ENCODE results near the gene PTBP1.

PTBP1 gene

GRCh38 chr19:805600-806550 is 8.6 kb downstream of the PTBP1 start:
- no peak overlapping the region for H3K9ac ChIP-seq (ENCODE audit: low read depth, low read length)
- H3K36me3 ChIP-seq (ENCODE audit: insufficient read depth, low read length), result peaks cover 57% of the 10 kb centered on the region

GRCh38 chr19:806815-807421 is 9.7 kb downstream of the PTBP1 start:
- Histone ChIP-seq H3K9me3 (ENCODE audit: control insufficient read depth, insufficient read depth, low read length) (no peaks in the 10 kb centered on the region), H3K4me1 (ENCODE audit: insufficient read depth, low read length) (no peaks in the 10 kb centered on the region; the same call in 1 of the 2 replicates), H3K9ac (ENCODE audit: low read depth, low read length) (no peak overlapping the region), H3K36me3 (ENCODE audit: insufficient read depth, low read length) (peaks cover 59% of the 10 kb centered on the region)

More at GRCh38 chr19:805600-806550, 8.6 kb downstream of the PTBP1 start:
- no peaks in the 10 kb centered on the region; the same call in 1 of the 2 replicates for H3K4me1 ChIP-seq (ENCODE audit: insufficient read depth, low read length)
- H3K9me3 ChIP-seq (ENCODE audit: control insufficient read depth, insufficient read depth, low read length), result no peaks in the 10 kb centered on the region

GRCh38 chr19:807627-808422 is 10.6 kb downstream of the PTBP1 start:
- H3K9ac ChIP-seq (ENCODE audit: low read depth, low read length), result no peak overlapping the region
- H3K9me3 ChIP-seq (ENCODE audit: control insufficient read depth, insufficient read depth, low read length), result no peaks in the 10 kb centered on the region
- H3K4me1 ChIP-seq (ENCODE audit: insufficient read depth, low read length), result no peaks in the 10 kb centered on the region
- H3K36me3 ChIP-seq (ENCODE audit: insufficient read depth, low read length), result peaks cover 59% of the 10 kb centered on the region

- no peaks in the 10 kb centered on the region for H3K4me1 ChIP-seq (ENCODE audit: insufficient read depth, low read length)
These were observed 11.1 kb downstream of the PTBP1 start for GRCh38 chr19:808423-808775.

GRCh38 chr19:810077-810855 is 13.0 kb downstream of the PTBP1 start:
- Histone ChIP-seq H3K9me3 (ENCODE audit: control insufficient read depth, insufficient read depth, low read length) (no peaks in the 10 kb centered on the region), H3K36me3 (ENCODE audit: insufficient read depth, low read length) (peaks cover 42% of the 10 kb centered on the region), H3K4me1 (ENCODE audit: insufficient read depth, low read length) (no peaks in the 10 kb centered on the region), H3K9ac (ENCODE audit: low read depth, low read length) (no peak overlapping the region)

More at GRCh38 chr19:808423-808775, 11.1 kb downstream of the PTBP1 start:
- Histone ChIP-seq H3K9me3 (ENCODE audit: control insufficient read depth, insufficient read depth, low read length) (no peaks in the 10 kb centered on the region), H3K9ac (ENCODE audit: low read depth, low read length) (no peak overlapping the region), H3K36me3 (ENCODE audit: insufficient read depth, low read length) (peaks cover 57% of the 10 kb centered on the region)

- no peak overlapping the region for H3K9ac ChIP-seq (ENCODE audit: low read depth, low read length)
- peaks cover 37% of the 10 kb centered on the region for H3K36me3 ChIP-seq (ENCODE audit: insufficient read depth, low read length)
- no peaks in the 10 kb centered on the region; the same call in 1 of the 2 replicates for H3K9me3 ChIP-seq (ENCODE audit: control insufficient read depth, insufficient read depth, low read length)
- no peaks in the 10 kb centered on the region for H3K4me1 ChIP-seq (ENCODE audit: insufficient read depth, low read length)
These were observed 13.7 kb downstream of the PTBP1 start for GRCh38 chr19:810883-811489.

GRCh38 chr19:811506-812048 is 14.3 kb downstream of the PTBP1 start:
- Histone ChIP-seq H3K9ac (ENCODE audit: low read depth, low read length) (no peak overlapping the region), H3K9me3 (ENCODE audit: control insufficient read depth, insufficient read depth, low read length) (no peaks in the 10 kb centered on the region; the same call in 1 of the 2 replicates), H3K36me3 (ENCODE audit: insufficient read depth, low read length) (peaks cover 31% of the 10 kb centered on the region), H3K4me1 (ENCODE audit: insufficient read depth, low read length) (no peaks in the 10 kb centered on the region)

GRCh38 chr19:812049-812746 is 14.9 kb downstream of the PTBP1 start:
- no peaks in the 10 kb centered on the region for H3K4me1 ChIP-seq (ENCODE audit: insufficient read depth, low read length)
- H3K9me3 ChIP-seq (ENCODE audit: control insufficient read depth, insufficient read depth, low read length), result no peaks in the 10 kb centered on the region; the same call in 1 of the 2 replicates
- peaks cover 25% of the 10 kb centered on the region for H3K36me3 ChIP-seq (ENCODE audit: insufficient read depth, low read length)
- no peak overlapping the region for H3K9ac ChIP-seq (ENCODE audit: low read depth, low read length)

GRCh38 chr19:812747-813218 is 15.5 kb downstream of the PTBP1 start:
- Histone ChIP-seq H3K9ac (ENCODE audit: low read depth, low read length) (no peak overlapping the region), H3K9me3 (ENCODE audit: control insufficient read depth, insufficient read depth, low read length) (no peaks in the 10 kb centered on the region; the same call in 1 of the 2 replicates), H3K4me1 (ENCODE audit: insufficient read depth, low read length) (no peaks in the 10 kb centered on the region), H3K36me3 (ENCODE audit: insufficient read depth, low read length) (peaks cover 19% of the 10 kb centered on the region)

GRCh38 chr19:813219-814151 is 16.2 kb downstream of the PTBP1 start:
- H3K36me3 ChIP-seq (ENCODE audit: insufficient read depth, low read length), result peaks cover 19% of the 10 kb centered on the region

GRCh38 chr19:814152-815078 is 17.2 kb downstream of the PTBP1 start:
- H3K9me3 ChIP-seq (ENCODE audit: control insufficient read depth, insufficient read depth, low read length), result no peaks in the 10 kb centered on the region; the same call in 1 of the 2 replicates
- H3K4me1 ChIP-seq (ENCODE audit: insufficient read depth, low read length), result no peaks in the 10 kb centered on the region
- H3K9ac ChIP-seq (ENCODE audit: low read depth, low read length), result no peak overlapping the region
- H3K36me3 ChIP-seq (ENCODE audit: insufficient read depth, low read length), result peaks cover 13% of the 10 kb centered on the region

More at GRCh38 chr19:813219-814151, 16.2 kb downstream of the PTBP1 start:
- no peaks in the 10 kb centered on the region; the same call in 1 of the 2 replicates for H3K9me3 ChIP-seq (ENCODE audit: control insufficient read depth, insufficient read depth, low read length)
- H3K9ac ChIP-seq (ENCODE audit: low read depth, low read length), result no peak overlapping the region
- H3K4me1 ChIP-seq (ENCODE audit: insufficient read depth, low read length), result no peaks in the 10 kb centered on the region
